GM12872 (cell line): ENCODE data around the gene ERBB4.

ENCODE experiments used
- TF ChIP-seq, protein P1 (sequence below): IDR thresholded peaks from 3 replicates; pipeline ENCODE4 v1.5.1; 2011; ENCODE audit warnings: low read depth, mild to moderate bottlenecking, low read length, moderate library complexity; ENCODE audit not compliant: insufficient read depth

ERBB4 gene

DNA sequence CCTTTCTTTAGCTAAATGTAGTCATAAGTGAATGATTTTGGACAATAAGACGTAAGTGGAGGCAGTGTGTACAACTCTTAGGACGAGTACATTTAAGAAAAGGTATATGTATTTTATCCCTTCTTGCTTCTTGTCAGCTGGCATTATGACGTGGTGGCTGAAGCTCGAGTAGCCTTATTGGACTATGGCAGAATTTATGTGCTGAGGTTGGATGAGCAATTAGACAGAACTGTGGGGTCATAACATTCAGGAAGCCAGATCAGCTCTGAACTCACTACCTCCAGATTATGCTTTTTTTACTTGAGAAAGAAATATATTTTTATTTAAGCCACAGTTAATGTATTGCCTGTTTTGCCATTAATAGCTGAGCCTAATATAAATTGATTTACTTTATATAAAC lies 661.5 kb downstream of the ERBB4 start:
- TF ChIP-seq, protein P1, sequence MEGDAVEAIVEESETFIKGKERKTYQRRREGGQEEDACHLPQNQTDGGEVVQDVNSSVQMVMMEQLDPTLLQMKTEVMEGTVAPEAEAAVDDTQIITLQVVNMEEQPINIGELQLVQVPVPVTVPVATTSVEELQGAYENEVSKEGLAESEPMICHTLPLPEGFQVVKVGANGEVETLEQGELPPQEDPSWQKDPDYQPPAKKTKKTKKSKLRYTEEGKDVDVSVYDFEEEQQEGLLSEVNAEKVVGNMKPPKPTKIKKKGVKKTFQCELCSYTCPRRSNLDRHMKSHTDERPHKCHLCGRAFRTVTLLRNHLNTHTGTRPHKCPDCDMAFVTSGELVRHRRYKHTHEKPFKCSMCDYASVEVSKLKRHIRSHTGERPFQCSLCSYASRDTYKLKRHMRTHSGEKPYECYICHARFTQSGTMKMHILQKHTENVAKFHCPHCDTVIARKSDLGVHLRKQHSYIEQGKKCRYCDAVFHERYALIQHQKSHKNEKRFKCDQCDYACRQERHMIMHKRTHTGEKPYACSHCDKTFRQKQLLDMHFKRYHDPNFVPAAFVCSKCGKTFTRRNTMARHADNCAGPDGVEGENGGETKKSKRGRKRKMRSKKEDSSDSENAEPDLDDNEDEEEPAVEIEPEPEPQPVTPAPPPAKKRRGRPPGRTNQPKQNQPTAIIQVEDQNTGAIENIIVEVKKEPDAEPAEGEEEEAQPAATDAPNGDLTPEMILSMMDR, result no peak

DNA sequence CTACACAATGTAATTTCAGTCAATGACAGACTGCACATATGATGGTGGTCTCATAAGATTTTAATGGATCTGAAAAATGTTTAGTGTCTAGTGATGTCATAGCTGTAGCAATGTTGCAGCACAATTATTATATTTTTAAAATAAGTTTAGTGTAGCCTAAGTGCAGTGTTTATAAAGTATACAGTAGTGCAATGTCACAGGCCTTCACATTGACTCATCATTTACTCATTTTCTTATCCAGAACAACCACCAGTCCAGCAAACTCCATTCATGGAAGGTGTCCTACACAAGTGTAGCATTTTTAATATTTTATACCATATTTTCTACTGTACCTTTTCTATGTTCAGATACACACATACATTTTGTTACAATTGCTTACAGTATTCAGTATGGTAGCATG lies 663.1 kb downstream of the ERBB4 start:
- TF ChIP-seq, protein P1, result no peak

DNA sequence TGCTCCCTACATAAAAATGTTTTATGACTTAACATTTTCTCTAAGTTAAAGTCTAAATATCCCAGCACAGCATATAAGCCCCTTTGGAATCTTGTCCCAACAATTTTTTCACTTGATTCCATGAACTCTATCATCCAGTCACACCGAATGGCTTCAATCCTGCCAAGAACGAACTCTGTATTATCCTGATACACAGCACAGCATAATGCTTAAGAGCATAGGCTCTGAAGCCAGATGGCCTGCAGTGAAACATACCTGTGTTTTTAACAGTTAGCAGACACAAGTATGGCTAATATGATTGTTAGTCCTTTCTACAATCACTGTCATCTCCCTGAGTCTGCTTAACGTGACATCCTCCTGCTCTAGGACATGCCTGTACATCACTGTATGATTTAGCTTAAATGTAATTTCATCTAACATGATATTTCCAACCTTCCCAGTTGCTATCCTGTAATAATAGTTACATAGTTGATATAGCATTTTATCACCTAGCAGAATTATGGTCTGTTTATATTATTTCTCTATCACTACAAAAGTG lies 669.5 kb downstream of the ERBB4 start:
- TF ChIP-seq, protein P1, result no peak

DNA sequence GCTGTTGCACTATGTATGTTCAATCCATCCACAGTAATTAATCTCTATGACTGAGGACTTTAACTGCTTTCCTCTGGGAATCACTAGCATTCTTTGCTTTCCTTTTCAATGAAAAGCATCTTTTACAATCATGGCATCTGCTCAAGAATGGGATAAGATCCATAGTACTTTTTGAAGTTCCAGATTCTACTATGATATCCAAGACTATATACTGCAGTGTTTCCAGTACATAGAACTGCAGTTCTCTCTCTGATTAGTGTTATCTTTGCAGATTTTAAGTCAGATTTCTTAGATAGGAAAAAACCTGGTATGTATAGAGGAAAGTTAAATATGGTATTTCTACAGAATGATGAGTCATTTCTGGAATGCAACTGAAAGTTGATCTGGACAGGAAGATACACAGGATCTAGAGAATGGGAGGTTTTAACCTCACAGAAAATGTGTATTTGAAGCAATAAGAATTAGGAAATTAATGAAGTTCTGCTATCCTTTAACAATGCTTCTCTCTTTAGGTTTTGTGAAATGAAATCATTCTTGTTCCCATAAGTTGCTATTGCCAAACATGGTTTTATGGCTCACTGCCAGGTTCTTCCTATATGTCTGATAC lies 670.7 kb downstream of the ERBB4 start:
- TF ChIP-seq, protein P1, result no peak

DNA sequence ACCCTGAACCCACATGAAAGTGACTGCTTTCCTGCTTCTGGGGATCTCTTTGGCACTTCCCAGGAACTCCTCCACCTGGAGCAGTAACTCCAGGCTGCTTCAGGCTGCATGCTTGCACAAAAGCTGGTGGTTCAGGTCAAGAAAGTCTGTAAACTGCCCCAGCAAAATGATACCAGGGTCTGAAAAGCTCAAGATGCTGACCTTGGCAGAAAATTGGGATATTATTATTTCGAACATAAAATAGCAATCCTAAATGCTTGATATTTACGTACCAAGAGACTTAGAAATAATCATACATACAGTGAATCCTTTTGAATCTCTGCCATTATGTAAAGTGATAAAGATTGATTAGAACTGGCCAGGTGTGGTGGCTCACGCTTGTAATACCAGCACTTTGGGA lies 674.3 kb downstream of the ERBB4 start:
- TF ChIP-seq, protein P1, result no peak

DNA sequence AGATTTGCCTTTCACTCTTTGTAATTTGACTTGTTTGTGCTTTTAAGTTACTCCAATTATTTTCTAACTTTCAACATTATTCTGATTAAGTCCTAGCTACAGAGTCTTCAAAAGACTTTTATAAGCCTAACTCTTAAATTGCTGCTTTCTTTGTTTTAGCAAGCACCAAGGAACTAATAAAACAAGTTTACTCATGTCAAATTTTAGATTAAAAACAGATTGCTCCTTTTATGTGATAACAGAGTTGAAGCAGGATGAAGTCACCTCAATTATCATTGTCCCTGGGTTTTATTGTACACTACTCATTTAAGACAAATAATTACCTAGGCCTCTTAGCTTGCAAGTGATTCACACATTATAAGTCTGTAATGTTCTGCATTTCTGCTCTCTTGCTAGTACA lies 678.4 kb downstream of the ERBB4 start:
- TF ChIP-seq, protein P1, result no peak

DNA sequence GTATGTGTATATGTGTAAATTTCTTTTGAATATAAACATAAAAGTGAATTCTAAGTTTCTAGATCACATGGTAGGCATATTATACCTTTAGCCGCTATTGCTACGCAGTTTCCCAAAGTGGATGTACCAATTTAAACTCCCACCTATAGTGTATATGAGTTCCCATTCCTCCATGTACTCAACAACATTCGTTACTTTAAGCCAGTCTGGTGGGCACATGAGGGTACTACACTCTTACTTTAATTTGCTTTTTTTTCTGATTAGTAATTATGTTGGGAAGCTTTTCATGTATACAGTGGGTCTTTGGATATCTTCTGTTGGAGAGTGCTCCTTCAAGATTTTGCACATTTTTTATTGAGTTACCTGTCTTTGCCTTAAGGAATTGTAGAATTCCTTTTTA lies 683.8 kb downstream of the ERBB4 start:
- TF ChIP-seq, protein P1, result no peak

DNA sequence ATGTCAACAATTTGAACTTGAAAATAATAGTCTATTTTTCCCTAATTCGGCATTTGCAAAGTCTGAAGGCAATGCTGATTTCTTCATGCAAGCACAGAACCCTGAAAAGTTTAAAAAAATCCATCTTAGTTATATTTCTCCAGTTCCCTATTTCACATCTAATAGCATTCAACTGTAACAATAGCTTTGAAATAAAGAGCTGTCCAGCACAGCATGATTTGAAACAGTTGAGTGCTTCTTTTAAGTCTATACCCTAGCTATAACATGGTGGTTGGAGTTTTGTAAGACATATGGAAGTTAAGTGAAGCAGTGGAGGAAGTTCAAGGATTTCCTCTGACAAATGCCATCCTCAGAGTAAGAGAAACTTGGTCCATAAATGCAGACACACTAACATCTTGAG lies 691.9 kb downstream of the ERBB4 start:
- TF ChIP-seq, protein P1, result no peak
